NCI-H1694 treated with DMSO at 0.1 percent for 48 hours (cell line): Measurements from ENCODE around the gene SPINT1.

Source experiments
- DNase-seq: peaks from one replicate; lab custom pipeline; 2025; lab: John Stamatoyannopoulos, UW

SPINT1 gene

GRCh38 chr15:40893019-40893670 lies 49.3 kb downstream of the SPINT1 start:
- no peak for DNase-seq

- peak; percentile 90 for DNase-seq
These were observed 50.2 kb downstream of the SPINT1 start, which contains the start of gene VPS18 for GRCh38 chr15:40893733-40894680. Gene VPS18 (plus strand): TSS chr15:40894450. CDS start chr15:40894769, 319 bp downstream.

- DNase-seq, result no peak
These were observed 51.0 kb downstream of the SPINT1 start for GRCh38 chr15:40894681-40895448.

- DNase-seq, result no peak
These were observed 55.8 kb downstream of the SPINT1 start for GRCh38 chr15:40899536-40900207.

GRCh38 chr15:40900256-40901052 lies 56.6 kb downstream of the SPINT1 start:
- DNase-seq, result no peak

GRCh38 chr15:40901053-40901443 lies 57.2 kb downstream of the SPINT1 start:
- no peak for DNase-seq

GRCh38 chr15:40902605-40903561 lies 59.0 kb downstream of the SPINT1 start:
- DNase-seq, result no peak

GRCh38 chr15:40904552-40905201 lies 60.8 kb downstream of the SPINT1 start:
- no peak for DNase-seq

- peak; percentile 21 for DNase-seq
These were observed 62.5 kb downstream of the SPINT1 start for GRCh38 chr15:40906091-40906990.

- DNase-seq, result no peak
These were observed 63.3 kb downstream of the SPINT1 start for GRCh38 chr15:40906991-40907802.
